Measurements from ENCODE around the gene ITGA11.

The ITGA11 gene

GRCh38 chr15:68475449-68475848, 43.5 kb upstream of the ITGA11 start:
- H3K27ac ChIP-seq = no peak overlapping the region
- DNase-seq (ENCODE audit: low spot score) = no peak
- TF ChIP-seq CTCF (conservative IDR thresholded peaks at IDR 0.05; ENCODE audit: low read depth) = no peak
- POLR2A ChIA-PET (ENCODE audit: low non-redundant PET) = no interaction called here
- CTCF ChIA-PET = no interaction called here

GRCh38 chr15:68471541-68471940, 39.6 kb upstream of the ITGA11 start:
- no peak for TF ChIP-seq CTCF (conservative IDR thresholded peaks at IDR 0.05; ENCODE audit: low read depth)
- POLR2A ChIA-PET (ENCODE audit: low non-redundant PET) = no interaction called here
- H3K27ac ChIP-seq = no peak overlapping the region
- CTCF ChIA-PET = interaction anchor here (0.5 to 0.6 kb wide), 2 partner anchors 73 to 247 kb away, joined by 4 to 5 read pairs; no protein-coding TSS in a partner anchor
- DNase-seq (ENCODE audit: low spot score) = no peak

GRCh38 chr15:68470976-68471375, 39.0 kb upstream of the ITGA11 start:
- ChIA-PET CTCF (interaction anchor here (0.6 kb wide), 1 partner anchor 73 kb away, joined by 4 read pairs; no protein-coding TSS in a partner anchor), POLR2A (ENCODE audit: low non-redundant PET) (no interaction called here)
- no peak overlapping the region for H3K27ac ChIP-seq
- no peak for DNase-seq (ENCODE audit: low spot score)
- TF ChIP-seq CTCF (conservative IDR thresholded peaks at IDR 0.05; ENCODE audit: low read depth) = no peak

- ChIA-PET POLR2A (ENCODE audit: low non-redundant PET) (no interaction called here), CTCF (no interaction called here)
- no peak for TF ChIP-seq CTCF (conservative IDR thresholded peaks at IDR 0.05; ENCODE audit: low read depth)
- DNase-seq (ENCODE audit: low spot score) = no peak
- no peak overlapping the region for H3K27ac ChIP-seq
Measured at GRCh38 chr15:68470049-68470742, 38.2 kb upstream of the ITGA11 start.

GRCh38 chr15:68469162-68470048, 37.4 kb upstream of the ITGA11 start:
- TF ChIP-seq CTCF (conservative IDR thresholded peaks at IDR 0.05; ENCODE audit: low read depth) = no peak
- DNase-seq (ENCODE audit: low spot score) = no peak
- ChIA-PET POLR2A (ENCODE audit: low non-redundant PET) (no interaction called here), CTCF (no interaction called here)
- H3K27ac ChIP-seq = no peak overlapping the region

- TF ChIP-seq CTCF (conservative IDR thresholded peaks at IDR 0.05; ENCODE audit: low read depth) = no peak
- H3K27ac ChIP-seq = no peak overlapping the region
- ChIA-PET CTCF (interaction anchor here (0.6 kb wide), 1 partner anchor 1591 kb away, joined by 3 read pairs; no protein-coding TSS in a partner anchor), POLR2A (ENCODE audit: low non-redundant PET) (no interaction called here)
- DNase-seq (ENCODE audit: low spot score) = no peak
Measured at GRCh38 chr15:68466876-68467275, 34.9 kb upstream of the ITGA11 start.

All from RWPE1 (cell line).